ENCODE data around the gene UPK3A.
"Not testable (repeated sequence)": the region's sequence is repeated elsewhere in the genome, so short reads cannot be mapped to it uniquely, and the experiment has no call there.

Gene UPK3A

GRCh38 chr22:45309422-45310227 is 24.9 kb downstream of the UPK3A start, which contains the start of gene FAM118A:
Gene FAM118A (plus strand): TSS chr22:45309934. CDS start chr22:45322380, 12,446 bp downstream.
- DNase-seq (ENCODE audit: low spot score) = peak; percentile 93

GRCh38 chr22:45310331-45310976 is 25.7 kb downstream of the UPK3A start:
- no peak for DNase-seq (ENCODE audit: low spot score)

- no peak for DNase-seq (ENCODE audit: low spot score)
These were observed 26.3 kb downstream of the UPK3A start for GRCh38 chr22:45310977-45311531.

- DNase-seq (ENCODE audit: low spot score) = no peak
These were observed 27.7 kb downstream of the UPK3A start for GRCh38 chr22:45312415-45312814.

DNA sequence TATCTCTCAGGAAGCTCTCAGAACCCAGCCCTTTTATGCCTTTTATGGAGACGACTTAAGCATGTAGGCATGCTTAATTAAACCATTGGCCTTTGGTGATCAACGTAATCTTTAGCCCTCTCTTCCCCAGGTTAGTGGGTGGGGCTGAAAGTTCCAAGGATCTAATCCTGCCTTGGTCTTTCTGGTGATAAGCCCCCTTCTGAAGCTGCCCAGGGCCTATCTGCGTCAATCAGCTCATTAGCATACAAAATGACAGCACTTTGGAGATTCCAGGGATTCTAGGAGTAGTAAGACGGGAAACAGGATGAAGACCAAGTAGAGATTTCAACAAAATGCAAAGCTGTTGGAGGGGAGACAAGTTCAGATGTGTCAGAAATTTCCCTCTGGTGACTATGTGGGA is 28.1 kb downstream of the UPK3A start:
- no peak for DNase-seq (ENCODE audit: low spot score)

GRCh38 chr22:45314054-45314721 is 29.4 kb downstream of the UPK3A start:
- no peak for DNase-seq (ENCODE audit: low spot score)

- no peak for DNase-seq (ENCODE audit: low spot score)
These were observed 30.0 kb downstream of the UPK3A start for GRCh38 chr22:45314786-45315185.

- no peak for DNase-seq (ENCODE audit: low spot score)
These were observed 32.2 kb downstream of the UPK3A start for GRCh38 chr22:45316796-45317526.

DNA sequence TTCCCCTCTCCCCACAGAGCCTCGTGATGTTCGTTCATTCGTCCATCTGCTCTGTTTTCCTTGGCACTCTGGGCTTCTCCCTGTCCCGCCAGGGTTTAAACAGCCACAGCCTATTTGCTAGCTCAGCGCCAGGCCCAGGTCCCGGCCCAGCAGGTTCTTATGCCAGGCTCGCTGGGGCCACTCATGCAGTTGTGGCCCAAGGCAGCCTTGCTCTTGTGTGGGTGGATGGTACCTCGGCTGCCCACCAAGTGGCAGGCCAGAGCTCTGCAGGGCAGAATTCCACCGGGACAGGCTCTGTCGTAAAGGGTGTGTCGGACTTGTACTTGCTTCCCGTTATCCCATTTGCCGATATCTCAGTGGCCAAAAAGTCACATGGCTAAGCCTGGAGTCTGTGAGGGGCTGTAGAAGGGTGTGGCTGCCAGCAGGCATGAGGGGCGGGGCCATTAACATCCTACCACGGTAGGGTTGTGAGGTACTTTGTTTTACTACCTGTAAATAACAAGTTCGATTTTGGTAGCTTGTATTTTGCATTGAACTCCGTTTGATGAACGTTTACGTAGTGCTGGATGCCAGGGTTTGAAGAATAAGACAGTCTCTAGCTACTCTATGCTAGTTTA is 32.9 kb downstream of the UPK3A start:
- DNase-seq (ENCODE audit: low spot score) = peak; percentile 59

DNA sequence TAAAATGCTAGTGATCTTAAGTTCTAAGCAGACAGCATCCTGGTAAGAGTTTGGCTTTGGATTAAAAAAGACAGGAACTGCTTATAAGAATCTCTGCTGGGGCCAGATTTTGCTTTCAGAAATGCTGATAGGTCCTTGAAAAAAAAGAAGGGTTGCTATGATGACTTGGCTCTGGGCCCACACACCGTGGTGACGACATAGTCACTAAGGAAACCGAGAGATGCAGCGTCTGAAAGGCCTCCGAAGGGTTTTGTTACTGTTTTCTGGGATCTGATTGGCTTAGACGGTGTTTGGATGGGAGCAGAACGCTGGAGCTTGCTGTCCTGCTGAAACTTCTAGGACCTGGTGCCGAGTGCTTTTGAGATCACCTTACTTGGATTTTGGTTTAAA is 33.4 kb downstream of the UPK3A start:
- DNase-seq (ENCODE audit: low spot score) = peak; percentile 72

DNA sequence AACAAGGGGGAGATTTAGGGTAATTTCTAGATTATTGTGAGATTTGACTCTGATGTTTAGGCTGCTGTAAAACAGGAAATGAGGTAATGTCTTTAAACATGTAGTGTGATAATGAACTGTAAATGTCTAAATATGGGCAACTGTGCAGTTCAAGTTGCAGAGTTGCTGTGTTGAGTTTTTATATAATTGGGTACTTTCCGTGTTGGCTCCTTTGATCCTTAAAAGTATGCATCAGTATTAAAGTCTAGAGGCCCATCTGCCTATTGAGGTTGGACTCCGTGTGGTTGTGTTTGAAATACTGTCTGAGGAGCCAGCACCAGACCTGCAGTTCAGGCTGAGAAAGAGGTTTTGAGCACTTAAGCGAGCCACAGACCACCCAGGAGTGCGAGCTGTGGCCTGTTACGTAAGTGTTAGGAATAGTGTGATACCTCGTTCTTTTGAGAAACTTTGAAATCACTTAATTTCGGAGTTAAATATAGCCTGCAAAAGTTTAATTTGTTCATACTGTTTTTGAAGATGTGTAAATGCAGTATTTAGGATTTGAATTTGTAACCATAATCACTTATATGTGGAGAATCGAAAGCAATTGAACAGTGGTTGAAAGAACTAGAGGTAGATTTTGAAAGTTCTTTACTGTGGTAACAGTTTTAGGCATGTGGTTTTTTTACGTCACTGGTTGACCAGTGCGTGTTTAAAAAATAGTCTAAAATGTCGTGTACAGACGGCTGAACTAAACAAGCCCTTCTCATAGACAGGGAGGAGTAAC is 34.0 kb downstream of the UPK3A start:
- DNase-seq (ENCODE audit: low spot score) = no peak

- no peak for DNase-seq (ENCODE audit: low spot score)
These were observed 34.6 kb downstream of the UPK3A start for GRCh38 chr22:45319324-45319685.

DNA sequence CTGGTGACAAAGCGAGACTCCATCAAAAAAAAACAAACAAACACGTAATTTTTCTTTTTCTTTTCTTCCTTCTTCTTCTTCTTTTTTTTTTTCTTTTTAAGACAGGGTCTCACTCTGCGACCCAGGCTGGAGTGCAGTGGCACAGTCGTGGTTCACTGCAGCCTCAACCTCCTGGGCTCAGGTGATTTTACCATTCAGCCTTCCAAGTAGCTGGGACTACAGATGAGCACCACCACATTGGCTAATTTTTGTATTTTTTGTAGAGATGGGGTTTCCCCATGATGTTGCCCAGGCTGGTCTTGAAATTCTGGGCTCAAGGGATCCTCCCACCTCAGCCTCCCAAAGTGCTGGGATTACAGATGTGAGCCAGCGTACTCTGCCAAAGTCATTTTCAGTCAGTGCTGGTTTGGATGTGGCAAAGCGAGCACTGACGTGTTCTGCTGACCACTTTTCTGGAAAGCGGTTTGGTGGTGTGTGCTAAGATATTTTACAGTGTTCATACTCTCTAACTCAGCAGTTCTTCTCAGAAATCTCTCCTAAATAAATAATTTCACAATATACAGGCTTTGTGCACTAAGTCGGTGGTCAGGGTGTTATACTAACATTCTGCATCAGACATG is 35.7 kb downstream of the UPK3A start:
- DNase-seq (ENCODE audit: low spot score) = no peak

GRCh38 chr22:45321827-45322226 is 37.1 kb downstream of the UPK3A start:
- DNase-seq (ENCODE audit: low spot score) = no peak

DNA sequence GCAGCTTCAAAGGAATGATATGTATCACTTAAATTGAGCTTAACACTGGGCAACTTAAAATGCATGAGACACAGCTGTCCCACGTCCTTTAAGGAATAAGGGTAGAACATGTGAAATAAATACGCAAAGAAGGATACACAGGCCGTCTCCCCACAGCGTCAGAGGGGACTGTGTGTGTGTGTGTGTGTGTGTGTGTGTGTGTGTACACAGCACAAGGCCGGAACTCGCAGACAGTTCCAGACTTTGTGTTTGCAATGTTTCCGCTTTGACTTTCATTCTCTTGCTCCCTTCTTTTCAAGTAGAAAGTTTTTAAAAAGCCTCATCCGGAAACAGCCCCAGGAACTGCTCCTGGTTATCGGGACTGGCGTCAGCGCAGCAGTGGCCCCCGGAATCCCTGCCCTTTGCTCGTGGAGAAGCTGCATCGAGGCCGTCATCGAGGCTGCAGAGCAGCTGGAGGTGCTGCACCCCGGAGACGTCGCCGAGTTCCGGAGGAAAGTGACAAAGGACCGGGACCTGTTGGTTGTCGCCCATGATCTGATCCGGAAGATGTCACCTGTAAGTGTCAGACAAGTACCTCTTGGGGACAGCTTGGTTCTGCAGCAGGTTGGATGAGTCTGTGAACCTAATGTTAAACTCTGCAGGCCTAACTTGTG is 38.2 kb downstream of the UPK3A start:
- DNase-seq (ENCODE audit: low spot score) = no peak

DNA sequence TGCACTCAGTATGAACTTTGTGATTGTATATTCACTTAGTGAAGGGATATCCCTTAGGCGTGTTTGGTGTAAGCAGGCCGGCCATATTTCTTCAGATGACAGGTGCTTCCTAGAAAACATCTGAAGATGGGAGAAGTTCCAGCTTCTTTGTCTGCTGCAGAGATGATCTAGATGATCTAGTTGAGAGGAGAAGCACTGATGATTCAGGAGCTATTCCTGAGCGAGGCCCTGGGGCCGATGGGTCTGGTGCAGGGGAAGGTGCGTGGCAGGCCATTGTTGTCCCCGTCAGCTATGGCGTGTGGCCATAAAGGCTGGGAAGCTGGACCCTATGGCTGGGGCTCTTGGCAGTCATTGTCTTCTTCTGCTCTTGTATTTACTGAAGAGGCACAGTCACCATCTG is 38.9 kb downstream of the UPK3A start:
- no peak for DNase-seq (ENCODE audit: low spot score)

DNA sequence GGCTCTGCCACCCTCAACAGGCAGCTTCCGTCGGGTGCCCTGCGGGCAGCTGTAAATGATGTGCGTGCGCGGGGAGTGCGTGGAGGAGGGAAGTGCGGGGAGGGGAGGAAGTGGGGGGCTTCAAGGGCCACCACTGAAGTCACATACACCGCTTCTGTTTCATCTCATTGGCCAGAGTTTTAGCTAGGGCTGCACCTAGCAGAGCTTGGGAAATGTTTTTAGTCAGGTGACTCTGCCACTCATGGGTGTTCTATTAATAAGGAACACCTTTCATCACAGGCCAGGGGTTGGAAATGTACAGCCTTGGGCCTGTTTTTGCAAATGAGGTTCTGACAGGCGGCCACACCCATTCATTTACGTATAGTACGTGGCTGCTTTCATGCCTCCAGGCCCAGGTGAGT is 39.6 kb downstream of the UPK3A start:
- DNase-seq (ENCODE audit: low spot score) = no peak

DNA sequence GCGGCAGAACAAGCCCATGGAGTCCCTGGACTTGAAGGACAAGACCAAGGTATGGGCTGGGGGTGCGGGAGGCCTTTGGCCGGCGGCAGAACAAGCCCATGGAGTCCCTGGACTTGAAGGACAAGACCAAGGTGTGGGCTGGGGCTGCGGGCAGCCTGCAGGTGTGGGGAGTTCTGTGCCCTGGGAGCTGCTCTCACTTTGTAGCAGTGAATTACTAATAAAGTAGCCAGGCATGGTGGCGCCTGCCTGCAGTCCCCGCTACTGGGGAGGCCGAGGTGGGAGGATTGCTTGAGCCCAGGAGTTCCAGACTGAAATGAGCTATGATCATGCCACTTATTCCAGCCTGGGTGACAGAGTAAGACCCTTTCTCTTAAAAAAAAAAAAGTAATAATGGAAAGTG is 43.5 kb downstream of the UPK3A start:
- DNase-seq (ENCODE audit: low spot score) = not testable (repeated sequence)

DNA sequence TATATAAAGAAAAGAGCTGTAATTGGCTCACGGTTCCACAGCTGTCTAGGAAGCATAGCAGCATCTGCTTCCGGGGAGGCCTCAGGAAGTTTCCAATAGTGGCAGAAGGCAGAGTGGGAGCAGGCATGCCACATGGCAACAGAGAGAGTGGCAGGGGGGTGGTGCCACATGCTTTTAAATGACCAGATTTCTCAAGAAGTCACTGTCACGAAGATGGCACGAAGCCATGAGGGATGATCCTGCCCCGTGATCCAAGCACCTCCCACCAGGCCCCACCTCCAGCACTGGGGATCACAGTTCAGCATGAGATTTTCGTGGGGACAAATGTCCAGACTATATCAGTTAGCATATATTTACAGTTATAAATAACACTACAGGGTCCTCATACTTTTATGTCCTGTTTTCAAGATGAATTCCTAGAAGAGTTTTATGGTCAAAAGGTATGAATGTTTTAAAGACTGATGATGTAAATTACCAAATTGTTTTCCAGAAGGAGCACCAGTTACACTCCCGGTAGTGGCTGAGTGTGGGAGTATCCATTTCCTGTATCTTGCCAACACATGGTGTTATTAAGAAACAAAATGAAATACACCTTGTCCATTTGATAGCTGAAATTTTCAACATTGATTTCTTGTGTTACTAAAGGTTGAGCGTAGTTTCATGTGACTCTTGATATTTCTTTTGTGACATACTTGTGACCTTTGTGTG is 44.2 kb downstream of the UPK3A start:
- no peak for DNase-seq (ENCODE audit: low spot score)
